ENCODE measurements around the gene RWDD1.

Gene RWDD1, protein sequence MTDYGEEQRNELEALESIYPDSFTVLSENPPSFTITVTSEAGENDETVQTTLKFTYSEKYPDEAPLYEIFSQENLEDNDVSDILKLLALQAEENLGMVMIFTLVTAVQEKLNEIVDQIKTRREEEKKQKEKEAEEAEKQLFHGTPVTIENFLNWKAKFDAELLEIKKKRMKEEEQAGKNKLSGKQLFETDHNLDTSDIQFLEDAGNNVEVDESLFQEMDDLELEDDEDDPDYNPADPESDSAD

DNA sequence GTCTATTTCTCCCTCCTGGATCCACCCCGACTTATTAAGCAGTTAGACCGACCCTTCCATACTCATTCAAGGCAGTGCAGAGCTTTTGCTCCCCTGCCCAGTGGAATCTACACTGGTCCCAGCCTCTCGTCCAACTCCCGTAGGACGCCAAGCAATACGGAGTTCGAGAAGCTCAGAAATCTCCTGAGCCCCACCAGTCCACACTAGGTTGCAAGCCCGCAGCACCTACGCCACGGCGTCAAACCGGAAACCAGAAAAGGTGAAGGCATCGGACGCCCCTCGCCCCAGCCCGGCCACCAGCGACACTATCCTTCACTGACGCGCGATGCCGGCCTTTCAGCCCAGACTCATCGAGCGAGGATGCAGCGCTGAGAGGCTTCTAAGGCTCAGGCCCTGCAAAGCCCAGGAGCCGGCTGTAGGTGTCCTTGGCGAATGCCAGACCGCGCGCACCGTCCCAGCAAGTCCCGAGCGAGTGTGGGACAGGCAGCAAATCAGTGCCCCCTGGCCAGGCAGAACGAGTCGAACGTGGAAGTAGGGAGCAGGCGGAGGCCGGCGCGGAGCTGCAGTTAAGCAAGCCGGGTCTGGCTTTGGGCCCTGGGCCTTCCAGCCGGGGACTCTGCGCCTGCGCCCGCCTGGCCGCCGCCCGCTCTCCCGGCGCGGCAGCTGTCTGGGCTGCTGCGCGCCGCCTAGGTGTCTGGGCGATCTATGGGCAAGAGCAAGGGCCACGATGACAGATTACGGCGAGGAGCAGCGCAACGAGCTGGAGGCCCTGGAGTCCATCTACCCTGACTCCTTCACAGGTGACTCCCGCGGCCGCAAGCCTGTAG is at the start of gene RWDD1:
RWDD1 (plus strand) TSS at position 649 of the 827 bp plus-strand sequence; CDS start at position 728, 79 bp downstream.
- DNase-seq (ENCODE audit: low read depth, low spot score), result peak; percentile 99

DNA sequence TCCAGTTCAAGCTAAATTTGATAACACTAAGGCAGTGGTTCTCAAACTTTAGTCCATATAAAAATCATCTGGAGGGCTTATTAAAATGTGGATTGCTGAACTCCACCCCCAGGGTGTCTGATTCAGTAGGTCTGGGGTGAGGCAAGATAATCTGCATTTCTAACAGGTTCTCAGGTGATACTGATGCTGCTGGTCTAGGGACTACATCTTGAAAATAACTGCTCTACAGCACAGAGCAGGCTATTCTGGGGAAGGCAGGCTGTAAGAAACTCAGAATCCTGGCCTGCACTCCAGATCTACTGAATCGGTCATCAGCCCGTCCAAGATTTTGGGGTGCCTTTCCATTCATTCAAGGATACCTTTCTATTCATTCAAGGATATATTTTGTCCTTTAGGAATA is 48.4 kb upstream of the RWDD1 start:
- DNase-seq (ENCODE audit: low read depth, low spot score), result no peak

DNA sequence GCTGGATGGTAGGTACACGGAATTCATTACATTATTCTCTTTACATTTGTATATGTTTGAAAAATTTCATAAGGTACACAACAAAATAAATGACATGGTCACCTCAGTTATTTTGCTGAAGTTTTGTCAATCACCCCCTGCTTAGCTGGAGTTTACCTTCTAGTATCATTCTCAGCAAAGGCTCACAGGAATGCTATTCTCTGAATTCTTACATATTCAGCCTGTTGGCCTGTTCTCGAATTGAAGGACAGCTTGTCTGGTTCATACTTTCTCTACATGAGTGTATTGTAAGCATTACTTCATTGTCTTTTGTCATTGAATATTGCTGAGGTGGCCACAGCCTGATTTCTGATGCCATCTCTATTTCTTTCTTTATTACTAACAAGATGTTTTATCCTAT is 47.1 kb upstream of the RWDD1 start:
- DNase-seq (ENCODE audit: low read depth, low spot score), result no peak

DNA sequence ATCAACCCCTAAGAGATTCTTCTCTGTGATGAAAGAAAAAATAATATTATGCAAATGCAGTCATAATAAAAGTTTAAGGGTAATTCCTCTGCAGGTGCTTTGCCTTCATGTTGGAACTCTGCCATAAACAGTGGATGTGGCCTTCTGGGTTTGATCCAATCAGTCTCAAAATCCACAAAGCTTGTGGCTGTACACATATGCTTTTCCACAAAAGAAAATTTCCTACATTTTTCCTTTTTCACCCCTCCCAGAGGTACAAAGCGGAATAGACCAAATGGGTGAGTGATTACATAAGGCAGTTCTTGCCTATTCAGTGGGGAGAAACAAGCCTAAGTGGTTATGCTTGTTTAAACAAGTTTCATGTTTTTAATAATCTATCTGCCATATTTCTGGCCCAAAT is 43.2 kb upstream of the RWDD1 start:
- no peak for DNase-seq (ENCODE audit: low read depth, low spot score)

DNA sequence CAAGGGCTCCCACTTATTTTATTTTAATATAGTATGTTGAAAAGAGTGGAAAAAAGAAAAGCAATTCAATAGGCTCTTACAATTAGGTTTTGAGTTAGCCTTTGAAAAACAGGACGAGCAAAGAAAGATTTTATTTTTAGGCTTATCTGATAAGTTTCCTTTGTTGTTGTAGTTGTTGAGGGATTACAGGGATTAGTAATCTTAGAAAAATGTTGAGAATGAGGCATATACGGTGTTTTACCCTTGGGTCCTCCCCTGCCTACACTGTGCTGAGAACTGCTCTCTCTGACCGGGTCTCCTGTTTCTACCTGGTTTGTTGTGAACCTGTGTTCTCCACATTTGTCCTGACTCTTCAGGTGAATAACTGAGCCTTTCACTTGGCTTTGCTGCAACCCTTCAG is 42.5 kb upstream of the RWDD1 start:
- peak; percentile 18 for DNase-seq (ENCODE audit: low read depth, low spot score)

DNA sequence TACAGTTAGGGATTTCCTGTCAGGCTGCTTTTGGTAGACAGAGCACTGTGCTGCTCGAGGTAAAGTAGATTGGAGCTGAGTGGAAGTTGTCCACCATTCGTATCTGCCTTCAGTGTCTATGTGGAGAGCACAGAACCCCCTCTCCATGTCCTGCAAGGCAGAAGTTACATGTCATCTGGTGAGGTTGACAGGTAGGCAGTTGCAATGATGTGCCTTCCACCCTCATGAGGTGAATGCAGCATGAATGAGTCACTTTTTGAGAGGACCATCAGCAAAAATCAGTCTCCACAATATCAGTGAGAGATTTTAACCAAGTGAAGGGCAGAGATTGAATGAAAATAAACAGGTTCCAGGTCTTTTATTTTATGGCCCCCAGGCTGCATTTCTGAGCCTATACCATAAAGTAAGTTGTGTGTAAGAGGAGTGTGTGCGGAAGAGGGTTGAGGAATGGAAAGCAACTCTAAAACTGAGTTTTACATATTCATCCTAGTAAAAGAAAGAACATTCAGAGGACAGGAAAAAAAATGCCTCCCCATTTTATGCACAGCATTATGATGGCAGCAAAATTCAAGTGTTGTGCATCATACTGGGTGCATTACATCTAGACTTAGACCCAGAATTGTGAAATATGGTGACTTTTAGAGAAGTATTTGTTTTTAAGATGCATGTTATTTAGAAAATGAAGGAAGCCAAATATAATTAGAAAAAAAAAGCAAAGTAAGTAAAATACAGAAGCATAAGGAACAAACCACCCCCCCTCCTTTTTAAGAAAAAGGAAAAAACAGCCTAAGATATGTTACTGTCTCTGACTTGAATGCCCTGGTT is 41.6 kb upstream of the RWDD1 start:
- no peak for DNase-seq (ENCODE audit: low read depth, low spot score)

DNA sequence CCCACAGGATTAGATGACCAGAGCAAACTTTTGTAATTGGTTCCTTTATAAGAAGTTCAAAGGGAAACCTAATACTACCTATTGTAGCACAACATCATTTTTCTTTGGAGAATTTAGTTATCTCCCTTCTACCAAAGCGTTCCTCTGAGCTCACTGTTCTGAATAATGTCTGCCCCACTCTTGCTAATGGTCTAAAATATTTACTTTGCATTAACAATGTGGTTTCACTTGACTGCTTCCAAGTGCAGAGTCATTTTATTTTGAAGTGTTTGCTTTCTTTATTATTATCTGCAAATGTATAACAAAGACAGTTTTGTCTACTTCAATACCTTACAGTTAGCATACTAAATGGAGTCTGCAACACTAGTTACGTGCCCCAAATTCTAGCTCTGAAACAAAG is 40.9 kb upstream of the RWDD1 start:
- DNase-seq (ENCODE audit: low read depth, low spot score), result no peak

DNA sequence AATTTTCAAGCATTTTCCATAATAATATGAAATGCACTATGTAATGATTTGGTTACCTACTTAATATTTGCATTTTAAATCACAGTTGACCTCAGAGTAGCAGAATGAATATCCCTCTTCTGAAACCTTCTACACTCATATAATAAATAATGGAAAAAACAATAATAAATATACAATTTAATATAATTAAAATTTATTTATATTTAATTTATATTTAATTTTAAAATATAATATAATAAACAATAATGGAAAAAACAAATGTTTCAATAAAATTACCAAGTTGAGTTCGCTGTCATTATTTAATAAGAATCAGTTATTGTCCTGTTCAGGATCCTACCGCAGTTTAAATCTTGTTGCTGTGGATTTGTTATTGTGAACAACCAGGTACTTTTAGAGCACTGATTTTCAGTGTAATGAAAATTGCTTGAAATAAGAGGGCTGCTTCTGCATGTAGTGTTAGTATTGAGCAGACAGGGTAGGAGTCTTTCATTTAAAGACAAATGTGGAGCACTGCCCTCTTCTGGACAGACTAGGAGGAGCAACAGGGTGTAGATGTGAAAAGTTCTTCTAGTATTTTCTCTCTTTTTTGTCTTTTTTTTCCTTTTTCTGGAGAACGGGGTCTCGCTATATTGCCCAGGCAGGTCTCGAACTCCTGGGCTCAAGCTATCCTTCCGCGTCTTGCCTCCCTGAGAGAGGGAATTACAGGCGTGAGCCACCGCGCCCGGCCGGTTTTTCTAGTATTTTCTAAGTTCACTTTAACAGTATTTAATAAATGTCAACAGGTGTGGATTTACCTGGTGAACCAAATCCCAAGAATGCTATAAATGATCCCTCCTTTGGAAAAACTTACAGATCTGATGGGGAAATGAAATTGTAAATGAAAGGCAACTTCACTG is 39.4 kb upstream of the RWDD1 start:
- peak; percentile 46 for DNase-seq (ENCODE audit: low read depth, low spot score)

DNA sequence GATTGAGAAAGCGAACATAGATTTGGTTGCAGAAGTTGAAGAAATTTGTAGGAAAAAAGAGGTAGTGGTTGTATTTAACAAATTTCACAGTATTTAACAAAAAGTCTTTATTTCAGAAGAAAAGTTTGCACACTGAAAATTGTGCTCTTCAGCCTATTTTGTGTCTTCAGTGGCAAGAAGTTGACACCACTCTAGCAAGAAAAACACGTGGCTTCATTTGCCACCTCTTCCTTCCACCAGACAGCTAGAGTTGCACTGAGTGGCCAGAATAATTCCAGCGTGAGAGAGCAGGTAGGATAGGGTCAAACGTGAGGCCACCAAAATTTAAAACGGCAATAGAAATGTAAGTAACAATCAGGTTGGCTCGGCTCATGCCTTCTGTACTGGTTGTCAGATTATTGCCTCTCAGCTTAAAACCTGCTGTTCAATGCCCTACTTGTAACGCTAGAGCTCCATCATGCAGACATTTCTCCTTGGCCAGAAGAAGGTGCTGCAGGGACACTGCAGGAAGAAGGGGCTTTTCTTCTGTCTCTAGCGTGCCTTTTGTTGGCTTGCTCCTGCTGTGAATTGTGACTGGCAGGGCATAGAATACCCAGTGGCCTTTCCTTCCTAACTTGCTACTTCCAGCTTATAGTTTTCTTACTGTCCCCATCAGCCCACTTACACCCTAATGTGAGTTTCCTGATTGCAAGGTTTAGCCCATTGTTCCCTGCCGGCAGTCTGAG is 37.9 kb upstream of the RWDD1 start:
- DNase-seq (ENCODE audit: low read depth, low spot score), result peak; percentile 47

DNA sequence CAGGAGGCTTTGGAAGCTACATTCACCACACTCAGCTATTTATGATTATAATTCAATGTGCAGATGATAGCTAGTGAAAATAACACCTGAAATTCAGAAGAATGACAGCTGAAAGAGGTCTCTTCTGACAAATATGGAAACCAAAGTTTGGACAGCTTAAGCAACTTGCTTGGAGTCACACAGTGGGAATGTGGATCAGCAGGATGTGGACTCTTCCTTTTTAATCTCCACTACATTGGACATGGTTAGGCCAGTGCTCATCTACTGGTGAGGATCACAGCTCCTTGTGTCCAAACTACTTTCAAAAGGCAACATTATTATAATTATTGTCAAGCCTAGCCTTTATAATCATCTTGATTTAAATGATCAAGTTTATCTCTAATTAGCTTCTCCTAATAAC is 36.2 kb upstream of the RWDD1 start:
- no peak for DNase-seq (ENCODE audit: low read depth, low spot score)

DNA sequence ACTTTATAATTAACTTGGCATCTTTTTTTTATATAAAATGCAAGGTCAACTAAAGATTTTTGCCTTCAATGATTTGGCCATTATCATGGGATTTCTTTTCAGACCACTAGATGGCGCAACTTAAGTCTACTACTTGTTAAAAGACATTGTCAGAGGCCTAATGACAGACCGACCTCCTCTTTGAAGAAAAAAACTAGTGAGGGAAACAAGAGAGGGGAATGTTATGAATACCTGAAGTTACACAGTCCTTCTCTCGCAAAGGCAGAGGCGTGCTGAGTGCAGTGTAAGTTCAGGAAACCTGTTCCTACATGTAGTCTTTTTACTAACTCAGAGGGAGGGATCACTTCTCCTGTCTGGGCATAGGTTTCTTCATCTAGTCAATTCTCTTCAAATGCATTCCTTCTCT is 35.1 kb upstream of the RWDD1 start:
- peak; percentile 29 for DNase-seq (ENCODE audit: low read depth, low spot score)

DNA sequence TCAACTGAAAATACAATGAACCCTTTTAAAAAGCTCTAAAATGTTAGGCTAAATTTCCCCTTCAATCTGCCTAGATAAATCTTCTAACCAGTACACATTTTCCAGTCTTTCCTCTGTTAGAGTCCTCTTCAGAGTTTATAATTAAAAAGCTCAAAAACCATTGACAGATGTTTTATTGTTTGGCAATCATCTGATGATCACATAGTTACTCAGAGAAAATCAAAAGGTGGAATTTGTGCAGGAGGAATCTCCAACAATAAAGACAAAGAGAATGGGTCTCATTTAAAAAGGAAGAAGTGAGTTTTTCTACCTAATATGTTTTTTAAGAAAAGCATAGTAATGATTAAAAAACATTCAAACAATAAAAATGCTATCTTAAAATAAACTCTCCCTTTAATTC is 28.9 kb upstream of the RWDD1 start:
- DNase-seq (ENCODE audit: low read depth, low spot score), result no peak

DNA sequence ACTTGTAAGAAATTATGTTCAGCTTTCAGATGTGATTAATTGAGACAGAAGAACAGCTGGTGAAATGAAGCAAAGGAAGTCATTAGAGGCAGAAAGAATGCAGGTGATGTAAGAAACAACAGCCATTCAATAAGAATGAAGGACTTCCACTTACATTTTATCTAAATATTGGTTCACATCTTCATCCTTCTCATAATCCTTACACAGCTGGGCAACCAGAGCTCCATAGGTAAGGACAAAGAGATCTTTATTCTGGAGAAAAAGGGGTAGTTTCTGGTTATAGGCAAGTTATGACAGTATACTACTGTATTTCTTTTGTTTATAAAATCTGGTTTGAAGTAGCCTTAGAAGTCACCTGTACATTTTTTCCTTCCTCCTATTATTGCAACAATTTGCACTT is 28.2 kb upstream of the RWDD1 start:
- no peak for DNase-seq (ENCODE audit: low read depth, low spot score)

DNA sequence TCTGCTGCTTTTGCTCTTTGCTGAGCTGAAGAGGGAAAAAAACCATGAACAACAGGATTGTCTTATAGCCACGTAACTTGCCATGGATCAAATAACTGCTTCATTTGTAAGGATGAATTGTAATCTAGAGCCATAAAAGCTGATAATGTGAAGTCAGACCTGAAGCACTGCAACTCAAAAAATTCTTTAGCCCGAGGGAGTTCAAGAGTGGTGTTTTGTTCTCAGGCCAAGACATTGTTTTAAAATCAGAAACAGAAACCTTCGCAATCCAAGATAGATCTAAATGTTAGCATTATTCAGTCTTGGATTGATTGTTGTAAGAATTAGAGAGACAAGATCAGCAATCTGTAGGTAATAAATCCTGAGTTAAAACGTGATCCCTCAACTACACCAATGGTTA is 25.7 kb upstream of the RWDD1 start, which contains the start of gene TRAPPC3L:
TRAPPC3L (minus strand) TSS at position 34 of the 400 bp plus-strand sequence. CDS start 170 bp downstream, outside the sequence.
- DNase-seq (ENCODE audit: low read depth, low spot score), result no peak

DNA sequence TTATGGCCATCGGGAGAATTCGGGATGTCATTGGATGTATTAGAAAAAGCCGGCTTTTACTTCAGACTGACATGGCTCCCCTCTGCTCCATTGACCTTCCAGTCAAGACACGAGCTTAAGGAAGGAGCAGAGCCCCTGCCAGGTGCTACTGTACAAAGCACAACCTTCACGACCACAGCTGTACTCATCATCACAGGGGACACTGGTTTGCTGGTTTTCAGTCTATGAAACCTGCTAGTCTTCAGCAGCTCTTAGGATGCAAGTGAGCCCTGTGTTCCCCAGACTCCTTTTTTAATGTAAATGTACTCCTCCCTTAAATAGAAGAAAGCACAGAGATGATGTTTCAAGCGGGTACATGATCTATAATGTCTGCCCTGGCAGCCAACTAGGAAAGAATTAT is 23.9 kb upstream of the RWDD1 start:
- no peak for DNase-seq (ENCODE audit: low read depth, low spot score)

DNA sequence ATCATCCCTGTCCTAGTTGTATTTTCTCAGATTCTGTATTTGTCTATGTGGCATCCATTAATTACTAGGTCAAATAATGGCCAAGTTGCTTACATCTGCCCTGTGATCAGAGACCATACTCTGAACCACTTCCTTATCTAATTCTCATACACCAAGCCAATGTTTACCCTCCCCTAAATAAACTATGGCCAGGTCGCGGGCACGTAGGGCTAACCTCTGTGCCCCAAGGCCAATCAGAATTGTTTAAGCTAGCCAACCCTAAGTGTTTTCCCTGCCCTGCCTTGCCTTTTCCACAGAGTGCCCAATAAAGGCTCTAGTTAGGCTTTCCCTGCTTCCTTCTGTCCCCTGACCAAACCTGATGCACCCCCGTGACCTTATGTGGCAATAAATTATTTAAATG is 20.5 kb upstream of the RWDD1 start:
- DNase-seq (ENCODE audit: low read depth, low spot score), result no peak

DNA sequence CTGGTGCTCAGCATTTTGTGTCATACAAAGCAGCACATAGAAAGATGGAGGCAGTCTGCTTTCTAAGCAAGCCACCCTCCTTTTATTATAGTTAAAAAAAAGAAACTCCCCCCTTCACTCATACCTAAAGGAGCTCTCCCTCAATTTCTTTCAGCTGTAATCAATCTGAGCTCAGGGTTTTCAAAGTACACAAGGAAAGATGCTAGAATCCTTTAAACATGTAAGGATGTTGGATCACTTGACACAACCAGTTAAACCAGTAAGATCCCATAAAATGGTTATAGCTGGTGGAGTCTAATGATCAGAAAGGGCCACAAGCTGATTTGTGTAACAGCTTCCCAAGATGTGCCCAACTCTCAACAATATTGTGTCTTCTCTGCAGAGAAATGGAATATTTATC is 17.9 kb upstream of the RWDD1 start, which contains the start of gene CALHM4:
CALHM4 (plus strand) TSS at position 301 of the 400 bp plus-strand sequence; CDS start at position 344, 43 bp downstream.
- no peak for DNase-seq (ENCODE audit: low read depth, low spot score)

DNA sequence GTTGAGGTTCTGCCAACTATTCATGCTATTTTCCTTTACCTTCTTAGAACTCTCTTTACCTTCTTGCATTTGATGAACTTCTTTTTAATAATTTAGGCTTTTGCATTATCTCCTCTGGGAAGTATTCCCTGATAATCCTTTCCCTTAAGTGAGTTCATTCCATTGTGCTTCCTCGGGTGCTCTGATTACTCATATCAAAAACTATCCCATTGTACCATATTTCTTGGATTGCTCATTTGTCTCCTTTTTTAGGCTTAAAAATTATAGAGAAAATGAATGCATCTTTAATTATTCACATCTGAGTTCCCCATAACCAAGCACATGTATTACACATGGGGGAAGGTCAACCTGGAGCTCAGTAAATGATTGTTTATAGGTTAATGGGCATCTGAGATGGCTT is 15.2 kb upstream of the RWDD1 start:
- DNase-seq (ENCODE audit: low read depth, low spot score), result no peak

DNA sequence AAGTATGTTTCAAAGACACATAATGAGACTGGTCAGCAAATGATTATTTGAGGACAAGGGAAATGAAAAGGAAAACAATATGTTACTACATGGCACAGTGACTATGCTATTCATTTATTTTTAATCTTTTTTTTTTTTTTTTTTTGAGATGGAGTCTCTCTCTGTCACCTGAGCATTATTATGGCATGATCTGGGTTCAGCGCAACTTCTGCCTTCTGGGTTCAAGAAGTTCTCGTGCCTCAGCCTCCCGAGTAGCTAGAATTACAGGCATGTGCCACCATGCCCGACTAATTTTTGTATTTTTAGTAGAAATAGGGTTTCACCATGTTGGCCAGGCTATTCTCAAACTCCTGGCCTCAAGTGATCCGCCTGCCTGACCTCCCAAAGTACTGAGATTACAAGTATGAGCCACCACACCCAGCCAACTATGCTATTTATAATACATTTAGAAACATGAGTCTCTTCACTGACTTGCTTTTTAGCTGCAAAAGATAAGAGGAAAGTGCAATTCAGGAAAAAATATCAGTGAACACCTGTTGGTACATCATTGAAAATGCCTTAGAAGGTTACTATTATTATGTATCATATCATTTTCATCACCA is 14.4 kb upstream of the RWDD1 start:
- no peak for DNase-seq (ENCODE audit: low read depth, low spot score)

DNA sequence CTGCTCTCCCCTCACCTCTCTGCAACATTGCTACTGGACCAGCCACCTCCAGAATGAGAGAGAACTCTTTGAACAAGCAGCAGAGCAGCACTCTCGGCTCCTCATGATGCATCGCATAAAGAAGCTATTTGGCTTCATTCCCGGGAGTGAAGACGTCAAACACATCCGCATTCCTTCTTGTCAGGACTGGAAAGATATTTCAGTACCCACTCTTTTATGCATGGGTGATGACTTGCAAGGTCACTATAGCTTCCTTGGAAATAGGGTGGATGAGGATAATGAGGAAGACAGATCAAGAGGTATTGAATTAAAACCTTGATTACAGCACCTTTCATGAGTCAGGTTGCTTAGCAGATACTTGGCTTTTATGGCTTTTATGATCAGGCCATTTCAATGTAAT is 13.4 kb upstream of the RWDD1 start:
- DNase-seq (ENCODE audit: low read depth, low spot score), result no peak
